ENCODE data around the gene EDN1. TPM values are rescaled to one million over a fixed set of nuclear protein-coding genes. Genes with fewer than 3 reads are reported as not detected.

The EDN1 gene
- total RNA-seq, 1 donor, result 1.4 TPM

DNA sequence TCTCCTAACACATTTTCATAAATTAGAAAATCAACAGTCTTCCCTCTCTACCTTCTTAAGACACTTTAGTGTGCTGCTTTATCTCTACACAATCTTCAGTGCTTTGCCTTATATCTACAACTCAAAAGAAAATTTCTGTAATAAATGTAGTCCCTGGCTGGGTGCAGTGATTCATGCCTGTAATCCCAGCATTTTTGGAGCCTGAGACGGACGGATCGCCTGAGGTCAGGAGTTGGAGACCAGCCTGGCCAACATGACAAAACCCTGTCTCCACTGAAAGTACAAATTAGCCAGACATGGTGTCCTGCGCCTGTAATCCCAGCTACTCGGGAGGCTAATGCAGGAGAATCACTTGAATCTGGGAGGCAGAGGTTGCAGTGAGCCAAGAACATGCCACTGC is 9.7 kb upstream of the EDN1 start:
- Histone ChIP-seq H3K27ac (ENCODE audit: low read depth, low read length) (peak overlapping the region; percentile 55), H3K36me3 (ENCODE audit: insufficient read depth, low read length) (no peaks in the 10 kb centered on the region), H4K20me1 (ENCODE audit: insufficient read depth, low read length) (no peaks in the 10 kb centered on the region), H2AFZ (ENCODE audit: low read length) (no peak overlapping the region), H3K27me3 (ENCODE audit: insufficient read depth, low read length) (no peaks in the 10 kb centered on the region), H3K4me1 (ENCODE audit: insufficient read depth, low read length) (peaks cover 21% of the 10 kb centered on the region), H3K79me2 (ENCODE audit: insufficient read depth, low read length) (no peaks in the 10 kb centered on the region), H3K4me3 (ENCODE audit: insufficient read depth, low read length) (no peak overlapping the region), H3K4me2 (ENCODE audit: insufficient read depth, low read length) (peak overlapping the region; percentile 51), H3K9me3 (ENCODE audit: low read depth, low read length) (no peaks in the 10 kb centered on the region)
- TF ChIP-seq, protein P1, sequence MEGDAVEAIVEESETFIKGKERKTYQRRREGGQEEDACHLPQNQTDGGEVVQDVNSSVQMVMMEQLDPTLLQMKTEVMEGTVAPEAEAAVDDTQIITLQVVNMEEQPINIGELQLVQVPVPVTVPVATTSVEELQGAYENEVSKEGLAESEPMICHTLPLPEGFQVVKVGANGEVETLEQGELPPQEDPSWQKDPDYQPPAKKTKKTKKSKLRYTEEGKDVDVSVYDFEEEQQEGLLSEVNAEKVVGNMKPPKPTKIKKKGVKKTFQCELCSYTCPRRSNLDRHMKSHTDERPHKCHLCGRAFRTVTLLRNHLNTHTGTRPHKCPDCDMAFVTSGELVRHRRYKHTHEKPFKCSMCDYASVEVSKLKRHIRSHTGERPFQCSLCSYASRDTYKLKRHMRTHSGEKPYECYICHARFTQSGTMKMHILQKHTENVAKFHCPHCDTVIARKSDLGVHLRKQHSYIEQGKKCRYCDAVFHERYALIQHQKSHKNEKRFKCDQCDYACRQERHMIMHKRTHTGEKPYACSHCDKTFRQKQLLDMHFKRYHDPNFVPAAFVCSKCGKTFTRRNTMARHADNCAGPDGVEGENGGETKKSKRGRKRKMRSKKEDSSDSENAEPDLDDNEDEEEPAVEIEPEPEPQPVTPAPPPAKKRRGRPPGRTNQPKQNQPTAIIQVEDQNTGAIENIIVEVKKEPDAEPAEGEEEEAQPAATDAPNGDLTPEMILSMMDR (IDR thresholded peaks at IDR 0.05; ENCODE audit: extremely low read depth, low read depth, low read length), result no peak
- DNase-seq (ENCODE audit: insufficient read length, low spot score, missing footprints), result peak; percentile 64

DNA sequence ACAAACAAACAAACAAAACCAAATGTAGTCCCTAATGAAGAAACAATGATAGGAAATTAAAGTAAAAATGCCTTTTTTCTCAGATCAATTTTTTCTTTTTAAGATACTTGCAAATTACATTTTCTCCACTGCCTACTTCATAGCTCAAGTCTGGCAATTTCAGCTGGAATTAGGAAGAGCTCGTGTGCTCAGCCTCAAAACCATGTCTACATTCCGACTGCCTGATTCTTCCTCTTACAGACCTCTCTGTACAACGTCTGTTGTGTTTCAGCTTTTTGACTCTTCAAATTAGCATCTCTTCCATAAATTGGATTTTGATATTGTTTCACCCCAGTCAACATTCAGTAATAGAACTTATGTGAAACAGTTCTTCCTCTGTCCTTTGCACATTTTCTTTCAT is 9.3 kb upstream of the EDN1 start:
- no peaks in the 10 kb centered on the region for H4K20me1 ChIP-seq (ENCODE audit: insufficient read depth, low read length)
- H3K79me2 ChIP-seq (ENCODE audit: insufficient read depth, low read length), result no peaks in the 10 kb centered on the region
- H3K36me3 ChIP-seq (ENCODE audit: insufficient read depth, low read length), result no peaks in the 10 kb centered on the region
- peaks cover 21% of the 10 kb centered on the region for H3K4me1 ChIP-seq (ENCODE audit: insufficient read depth, low read length)
- no peaks in the 10 kb centered on the region for H3K9me3 ChIP-seq (ENCODE audit: low read depth, low read length)
- H3K27me3 ChIP-seq (ENCODE audit: insufficient read depth, low read length), result no peaks in the 10 kb centered on the region
- H2AFZ ChIP-seq (ENCODE audit: low read length), result no peak overlapping the region
- H3K4me3 ChIP-seq (ENCODE audit: insufficient read depth, low read length), result no peak overlapping the region
- H3K27ac ChIP-seq (ENCODE audit: low read depth, low read length), result peak overlapping the region; percentile 55
- peak; percentile 4 for DNase-seq (ENCODE audit: insufficient read length, low spot score, missing footprints)
- peak overlapping the region; percentile 51 for H3K4me2 ChIP-seq (ENCODE audit: insufficient read depth, low read length)
- TF ChIP-seq, protein P1 (IDR thresholded peaks at IDR 0.05; ENCODE audit: extremely low read depth, low read depth, low read length), result no peak

DNA sequence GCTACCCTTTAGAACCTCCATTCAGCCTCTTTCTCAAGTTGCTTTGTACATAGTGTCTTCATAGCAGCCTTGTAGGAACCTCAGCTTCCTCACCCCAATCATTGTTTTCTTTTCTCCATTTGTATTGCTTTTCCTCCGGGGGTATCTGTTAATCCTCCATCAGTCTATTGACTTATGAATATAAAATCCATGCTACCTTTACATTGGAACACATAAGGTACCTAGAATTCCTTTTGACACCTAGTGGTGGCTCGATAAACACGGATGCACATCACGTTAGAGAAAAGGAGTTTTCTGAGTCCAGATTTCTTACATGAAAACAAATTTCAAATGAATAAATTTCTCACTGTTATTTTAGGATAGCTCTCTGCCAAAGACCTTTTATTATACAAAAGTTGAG is 6.3 kb upstream of the EDN1 start:
- Histone ChIP-seq H3K36me3 (ENCODE audit: insufficient read depth, low read length) (no peaks in the 10 kb centered on the region), H2AFZ (ENCODE audit: low read length) (no peak overlapping the region), H4K20me1 (ENCODE audit: insufficient read depth, low read length) (no peaks in the 10 kb centered on the region), H3K27me3 (ENCODE audit: insufficient read depth, low read length) (no peaks in the 10 kb centered on the region), H3K79me2 (ENCODE audit: insufficient read depth, low read length) (no peaks in the 10 kb centered on the region), H3K9me3 (ENCODE audit: low read depth, low read length) (no peaks in the 10 kb centered on the region), H3K27ac (ENCODE audit: low read depth, low read length) (no peak overlapping the region), H3K4me3 (ENCODE audit: insufficient read depth, low read length) (no peak overlapping the region), H3K4me2 (ENCODE audit: insufficient read depth, low read length) (no peak overlapping the region), H3K4me1 (ENCODE audit: insufficient read depth, low read length) (peaks cover 21% of the 10 kb centered on the region)
- TF ChIP-seq, protein P1 (IDR thresholded peaks at IDR 0.05; ENCODE audit: extremely low read depth, low read depth, low read length), result no peak
- DNase-seq (ENCODE audit: insufficient read length, low spot score, missing footprints), result no peak

DNA sequence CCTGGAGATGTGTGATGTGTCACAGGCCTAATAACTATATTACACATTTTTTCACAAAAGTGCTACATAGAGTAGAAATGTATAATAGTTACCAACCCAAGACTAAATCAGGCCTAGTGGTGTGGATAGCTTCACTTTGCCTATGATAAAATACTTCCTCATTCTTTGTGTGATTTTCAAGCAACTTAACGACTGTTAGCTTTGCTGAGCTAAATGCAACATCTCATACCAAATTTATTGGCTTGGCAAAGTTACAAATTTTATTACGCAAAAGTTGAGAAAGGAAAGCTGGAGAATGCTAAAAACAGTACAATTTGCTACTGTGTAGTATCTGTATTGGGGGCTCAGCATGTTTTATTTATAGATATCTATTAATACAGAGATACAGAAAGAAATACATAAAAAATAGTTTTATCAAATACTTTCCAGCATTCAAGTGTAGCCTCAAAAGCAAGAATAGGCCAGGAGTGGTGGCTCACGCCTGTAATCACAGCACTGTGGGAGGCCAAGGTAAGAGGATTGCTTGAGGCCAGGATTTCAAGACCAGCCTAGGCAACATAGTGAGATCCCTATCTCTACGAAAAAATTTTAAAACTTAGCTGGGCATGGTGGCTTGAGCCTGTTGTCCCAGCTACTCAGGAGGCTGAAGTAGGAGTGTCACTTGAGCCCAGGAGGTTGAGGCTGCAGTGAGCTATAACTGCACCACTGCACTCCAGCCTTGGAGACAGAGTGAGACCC is 3.6 kb upstream of the EDN1 start:
- Histone ChIP-seq H3K79me2 (ENCODE audit: insufficient read depth, low read length) (peaks cover under 1% of the 10 kb centered on the region), H3K9me3 (ENCODE audit: low read depth, low read length) (no peaks in the 10 kb centered on the region), H2AFZ (ENCODE audit: low read length) (no peak overlapping the region), H3K27me3 (ENCODE audit: insufficient read depth, low read length) (no peaks in the 10 kb centered on the region), H3K4me3 (ENCODE audit: insufficient read depth, low read length) (no peak overlapping the region), H3K27ac (ENCODE audit: low read depth, low read length) (peak overlapping the region; percentile 21), H3K4me2 (ENCODE audit: insufficient read depth, low read length) (no peak overlapping the region), H3K36me3 (ENCODE audit: insufficient read depth, low read length) (no peaks in the 10 kb centered on the region), H3K4me1 (ENCODE audit: insufficient read depth, low read length) (peaks cover 23% of the 10 kb centered on the region), H4K20me1 (ENCODE audit: insufficient read depth, low read length) (no peaks in the 10 kb centered on the region)
- DNase-seq (ENCODE audit: insufficient read length, low spot score, missing footprints), result peak; percentile 88
- TF ChIP-seq, protein P1 (IDR thresholded peaks at IDR 0.05; ENCODE audit: extremely low read depth, low read depth, low read length), result no peak
